Myocyte (in vitro differentiated cells): Measurements from ENCODE around the gene ANP32E. TPM values are rescaled to one million over a fixed set of nuclear protein-coding genes. Genes with fewer than 3 reads are reported as not detected.
"Not testable (repeated sequence)": the region's sequence is repeated elsewhere in the genome, so short reads cannot be mapped to it uniquely, and the experiment has no call there.

Experiments
- DNase-seq: peaks from one replicate; pipeline ENCODE4 v3.0.0-alpha.2; 2012; ENCODE audit warnings: low read depth
- total RNA-seq: library from RNA; depleted of rRNA; stranded (reverse); fragments of >200 nt; gene quantifications from 2 replicates; pipeline ENCODE4 v1.2.3, GENCODE V29; 2014

Gene ANP32E
- total RNA-seq, 1 donor from 2014 or later: 17.9 TPM

DNA sequence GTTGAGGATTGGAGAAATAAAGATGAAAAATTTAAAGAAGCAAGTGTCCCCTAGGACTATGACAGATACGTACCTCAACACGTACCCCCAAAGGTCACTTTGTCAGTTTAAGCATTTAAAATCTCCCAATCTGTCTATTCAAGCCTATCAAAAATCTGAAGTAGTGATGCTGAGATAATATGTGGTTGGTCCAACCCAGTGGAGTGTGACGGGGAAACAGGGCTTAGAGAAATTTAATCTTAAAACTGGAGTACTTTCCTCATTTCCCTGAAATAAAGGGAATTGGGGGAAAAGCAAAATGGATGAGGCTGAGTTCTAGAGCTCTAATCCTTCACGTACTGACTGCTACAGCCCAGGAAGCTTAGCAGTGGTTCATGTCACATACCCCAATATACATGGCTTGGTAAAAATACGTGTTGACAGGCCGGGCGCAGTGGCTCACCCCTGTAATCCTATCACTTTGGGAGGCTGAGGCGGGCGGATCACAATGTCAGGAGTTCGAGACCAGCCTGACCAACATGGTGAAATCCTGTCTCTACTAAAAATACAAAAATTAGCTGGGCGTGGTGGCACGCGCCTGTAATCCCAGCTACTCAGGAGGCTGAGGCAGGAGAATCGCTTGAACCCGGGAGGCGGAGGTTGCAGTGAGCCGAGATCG is 21.7 kb downstream of the ANP32E start:
- DNase-seq: not testable (repeated sequence)

DNA sequence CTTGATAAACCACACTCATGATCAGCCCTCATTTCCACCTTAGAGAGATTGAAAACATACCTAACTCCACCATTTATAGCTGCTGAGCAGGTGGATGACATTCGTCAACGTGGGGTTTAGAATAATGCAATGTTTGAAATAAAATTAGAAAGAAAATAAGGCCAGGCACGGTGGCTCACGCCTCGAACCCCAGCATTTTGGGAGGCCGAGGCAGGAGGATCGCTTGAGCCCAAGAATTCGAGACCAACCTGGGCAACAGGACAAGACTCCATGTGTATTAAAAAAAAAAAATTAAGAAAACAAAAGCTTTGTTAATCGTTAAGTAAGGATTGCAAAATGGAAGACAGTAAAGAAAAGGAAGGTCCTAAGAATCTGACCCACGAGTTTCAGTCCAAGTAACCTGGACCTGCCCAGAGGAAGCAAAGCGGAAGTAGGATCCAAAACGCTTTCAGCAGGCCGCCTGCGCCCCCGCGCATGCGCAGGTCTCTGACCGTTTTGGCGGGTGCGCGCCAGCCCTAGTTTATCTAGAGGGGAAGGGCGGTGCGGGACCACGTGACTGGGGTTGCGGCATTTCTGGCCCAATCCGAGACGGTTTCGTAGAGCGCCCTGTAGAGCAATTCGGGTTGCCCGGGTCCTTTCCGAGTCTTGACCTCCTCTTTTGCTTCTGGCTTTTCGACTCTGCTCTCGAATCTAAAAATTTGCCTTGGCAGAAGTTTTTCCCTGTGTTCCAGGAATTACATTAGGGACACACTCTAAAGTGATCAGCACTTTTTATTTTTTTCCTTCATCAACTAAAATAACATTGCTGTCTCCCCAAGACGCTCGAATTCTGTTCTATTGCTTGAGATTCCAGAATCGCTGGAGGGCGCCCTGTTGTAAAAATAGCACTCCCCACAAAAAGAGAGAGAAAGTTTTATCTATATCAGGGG is 22.5 kb downstream of the ANP32E start:
- DNase-seq: no peak

DNA sequence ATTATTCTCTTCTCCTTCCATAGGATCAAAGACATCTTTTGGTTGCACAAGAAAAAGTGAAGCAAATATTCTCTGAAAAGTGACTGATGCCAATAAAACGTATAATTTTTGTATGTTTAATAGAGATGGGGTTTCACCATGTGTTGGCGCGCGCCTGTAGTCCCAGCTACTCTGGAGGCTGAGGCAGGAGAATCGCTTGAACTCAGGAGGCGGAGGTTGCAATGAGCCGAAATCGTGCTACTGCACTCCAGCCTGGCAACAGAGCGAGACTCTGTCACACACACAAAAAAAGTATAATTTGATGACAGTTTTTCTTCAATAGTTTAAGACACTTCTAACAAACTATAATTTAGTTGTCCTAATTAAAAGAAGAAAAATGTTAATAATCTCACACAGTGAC is 23.8 kb downstream of the ANP32E start:
- no peak for DNase-seq

DNA sequence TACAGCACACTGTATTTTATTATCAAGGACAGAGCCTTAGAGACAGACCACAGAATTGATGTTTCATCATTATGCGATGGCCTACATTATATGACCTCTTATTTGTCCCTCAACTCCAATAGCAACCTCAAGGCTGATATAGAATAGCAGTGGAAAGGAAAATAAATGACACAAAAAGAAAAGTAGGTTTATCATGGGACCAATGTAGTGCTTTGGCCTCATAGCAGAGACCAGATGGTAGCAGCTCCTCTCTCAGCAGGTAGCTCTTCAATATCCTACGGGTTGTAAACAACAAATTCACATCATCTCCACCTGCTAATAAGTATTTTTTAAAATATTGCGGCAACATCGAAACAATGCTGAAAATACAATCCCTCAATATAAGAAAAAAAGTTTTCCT is 25.2 kb downstream of the ANP32E start:
- DNase-seq: no peak

DNA sequence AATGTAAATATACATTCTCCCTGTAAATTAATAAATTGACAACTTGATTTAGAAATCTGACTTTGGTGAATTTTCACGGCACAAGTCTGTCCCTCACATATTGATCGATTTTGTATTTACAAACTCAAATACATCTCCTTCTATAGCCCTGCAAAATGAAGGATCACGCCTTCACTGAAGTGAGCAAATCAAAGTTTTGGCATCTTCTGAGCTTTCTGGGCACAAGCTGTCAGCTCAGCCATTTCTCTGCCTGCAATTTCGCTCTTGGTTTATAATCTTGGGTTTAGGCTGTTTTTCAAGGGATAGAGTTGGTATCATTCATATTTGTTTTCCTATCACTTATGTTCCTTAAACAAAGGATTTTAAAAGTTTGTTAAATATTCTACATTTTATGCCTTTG is 25.8 kb downstream of the ANP32E start:
- DNase-seq: no peak

DNA sequence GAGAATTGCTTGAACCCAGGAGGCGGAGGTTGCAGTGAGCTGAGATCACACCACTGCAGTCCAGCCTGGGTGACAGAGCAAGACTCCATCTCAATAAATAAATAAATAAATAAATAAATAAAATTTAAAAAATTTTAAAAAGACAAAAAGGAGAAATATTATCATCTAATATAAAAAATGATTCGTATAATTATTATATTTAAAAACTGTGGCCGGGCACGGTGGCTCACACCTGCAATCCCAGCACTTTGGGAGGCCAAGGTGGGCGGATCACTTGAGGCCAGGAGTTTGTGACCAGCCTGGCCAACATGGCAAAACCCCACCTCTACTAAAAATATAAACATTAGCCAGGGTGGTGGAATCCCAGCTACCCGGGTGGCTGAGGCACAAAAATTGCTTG is 27.5 kb downstream of the ANP32E start:
- DNase-seq: not testable (repeated sequence)

- no peak for DNase-seq
These were observed 28.5 kb downstream of the ANP32E start for GRCh38 chr1:150207281-150207971.

GRCh38 chr1:150196417-150196816 is 39.5 kb downstream of the ANP32E start:
- DNase-seq: no peak

DNA sequence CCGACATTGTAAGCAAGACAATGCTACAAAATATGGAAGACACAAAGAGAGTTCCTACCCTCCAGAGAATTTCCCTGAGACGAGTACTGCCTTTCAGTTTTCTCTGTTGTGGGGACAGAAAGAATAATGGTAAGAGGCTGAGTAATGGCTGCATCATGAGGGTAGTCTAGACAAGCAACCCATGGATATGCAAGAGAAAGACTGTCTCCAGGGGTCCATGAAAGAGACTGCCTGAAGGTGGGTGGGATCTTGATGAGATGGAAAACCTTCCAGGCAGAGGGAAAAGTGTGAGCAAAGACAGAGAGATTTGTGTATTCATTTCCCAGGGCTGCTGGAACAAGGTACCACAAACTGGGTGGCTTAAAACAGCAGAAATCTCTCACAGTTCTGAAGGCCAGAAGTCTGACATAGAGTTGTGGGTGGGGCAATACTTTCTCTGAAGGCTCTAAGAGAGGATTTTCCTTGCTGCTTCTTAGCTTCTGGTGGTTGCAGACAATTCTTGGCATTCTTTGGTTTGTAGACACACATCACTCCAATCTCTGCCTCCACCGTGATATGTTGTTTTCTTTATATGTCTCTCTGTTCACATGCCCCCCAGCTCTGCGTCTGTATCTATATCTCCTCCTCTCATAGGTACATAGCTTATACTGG is 41.4 kb downstream of the ANP32E start:
- peak; percentile 19 for DNase-seq

DNA sequence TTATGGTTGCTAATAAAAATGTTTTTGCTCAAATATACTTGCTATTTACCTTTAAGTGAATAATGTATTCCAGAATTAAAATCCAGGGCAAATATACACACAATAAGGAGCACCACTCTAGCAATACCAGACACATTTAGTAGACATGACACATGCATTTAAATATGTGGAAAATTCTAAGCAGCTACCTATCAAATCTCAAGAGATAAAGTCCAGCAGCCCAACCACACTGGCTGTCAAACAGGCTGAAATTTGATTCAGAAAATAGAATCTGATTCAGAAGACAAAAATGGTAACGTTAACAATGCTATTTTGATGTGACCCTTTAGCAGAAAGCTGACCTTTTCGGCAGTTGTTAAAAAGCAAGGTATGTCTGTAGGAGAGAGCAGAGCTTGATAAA is 43.9 kb downstream of the ANP32E start:
- peak; percentile 82 for DNase-seq

DNA sequence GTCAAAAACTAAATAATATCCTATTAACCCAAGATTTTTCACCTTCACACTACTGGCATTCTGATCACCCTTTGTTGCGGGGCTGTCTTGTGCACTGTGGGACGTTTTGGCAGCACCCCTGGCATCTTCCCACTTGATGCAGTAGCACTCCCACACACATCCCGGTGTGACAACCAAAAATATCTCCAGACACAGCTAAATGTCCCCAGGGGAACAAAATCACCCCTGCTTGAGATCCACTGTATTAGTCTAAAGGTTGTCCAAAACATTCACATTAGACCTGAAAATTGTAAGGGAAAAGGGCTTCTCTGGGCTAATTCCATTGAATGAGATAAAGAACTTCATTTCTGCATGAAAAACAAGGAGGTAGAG is 48.4 kb downstream of the ANP32E start:
- no peak for DNase-seq

DNA sequence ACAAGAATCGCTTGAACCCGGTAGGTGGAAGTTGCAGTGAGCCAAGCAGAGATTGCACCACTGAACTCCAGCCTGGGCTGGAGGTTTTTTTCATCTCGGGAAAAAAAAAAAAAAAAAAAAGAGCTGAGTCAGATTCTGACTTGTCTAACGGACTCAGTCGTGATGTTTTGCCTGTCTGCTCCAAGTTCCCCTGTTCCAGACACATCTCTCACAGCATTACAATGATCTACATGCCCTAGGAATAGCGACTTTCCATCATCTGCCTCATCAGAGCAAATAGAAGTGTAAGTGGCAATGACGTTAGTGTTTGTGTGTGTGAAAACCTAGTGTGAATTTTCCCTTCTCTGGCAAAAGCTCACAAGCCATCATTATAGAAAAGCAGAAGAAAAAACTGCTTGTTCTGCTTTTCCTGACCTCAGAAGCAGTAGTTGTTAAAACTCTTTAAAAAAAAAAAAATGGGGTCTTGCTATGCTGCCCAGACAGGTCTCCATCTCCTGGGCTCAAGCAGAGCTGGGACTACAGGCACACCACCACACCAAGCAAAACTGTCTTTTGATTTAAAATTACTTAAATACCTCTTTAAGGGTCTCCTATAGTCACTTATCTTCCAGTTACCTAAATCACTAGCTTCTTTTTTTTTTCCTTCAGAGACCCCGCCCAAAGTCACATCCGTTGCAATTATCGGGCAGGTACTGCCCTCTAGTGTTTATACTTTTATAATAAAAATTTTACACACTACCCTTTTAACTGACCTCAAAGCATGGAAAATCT is 48.9 kb downstream of the ANP32E start:
- peak; percentile 57 for DNase-seq

- DNase-seq: not testable (repeated sequence)
These were observed 49.5 kb downstream of the ANP32E start for GRCh38 chr1:150186438-150186788.

GRCh38 chr1:150185481-150185880 is 50.4 kb downstream of the ANP32E start:
- DNase-seq: no peak

DNA sequence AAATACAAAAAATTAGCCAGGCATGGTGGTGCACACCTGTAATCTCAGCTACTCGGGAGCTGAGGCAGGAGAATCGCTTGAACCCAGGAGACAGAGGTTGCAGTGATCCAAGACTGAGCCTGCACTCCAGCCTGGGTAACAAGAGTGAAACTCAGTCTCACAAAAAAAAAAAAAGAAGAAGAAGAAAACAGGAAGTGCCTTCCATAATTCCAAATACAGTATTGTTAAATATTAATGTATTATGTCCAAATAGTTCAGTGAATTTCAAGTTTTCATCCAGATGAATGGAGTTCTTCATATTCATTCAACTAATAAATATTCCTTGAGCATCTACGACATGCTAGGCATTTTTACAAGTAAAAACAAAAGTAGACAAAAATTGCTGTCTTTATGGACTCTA is 52.9 kb downstream of the ANP32E start:
- DNase-seq: no peak

DNA sequence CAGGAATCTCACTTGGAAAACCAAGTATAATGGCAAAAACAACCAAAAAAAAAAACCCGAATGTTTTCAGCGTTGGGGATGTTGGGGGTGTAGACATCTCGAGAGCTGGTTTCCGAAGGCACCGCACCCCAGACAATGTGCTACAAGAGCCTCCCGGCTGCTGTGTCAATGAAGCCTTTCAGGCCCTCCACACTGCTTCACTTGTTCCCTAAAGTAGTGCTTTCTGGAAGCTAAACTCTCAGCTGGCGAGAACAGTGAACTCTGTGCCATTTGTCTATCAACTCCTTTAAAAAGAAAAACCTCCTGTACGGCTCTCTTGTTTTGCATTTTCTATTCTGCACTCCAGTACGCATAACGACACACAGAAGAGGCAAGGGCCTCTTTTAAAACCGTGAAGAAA is 53.7 kb downstream of the ANP32E start:
- DNase-seq: no peak

DNA sequence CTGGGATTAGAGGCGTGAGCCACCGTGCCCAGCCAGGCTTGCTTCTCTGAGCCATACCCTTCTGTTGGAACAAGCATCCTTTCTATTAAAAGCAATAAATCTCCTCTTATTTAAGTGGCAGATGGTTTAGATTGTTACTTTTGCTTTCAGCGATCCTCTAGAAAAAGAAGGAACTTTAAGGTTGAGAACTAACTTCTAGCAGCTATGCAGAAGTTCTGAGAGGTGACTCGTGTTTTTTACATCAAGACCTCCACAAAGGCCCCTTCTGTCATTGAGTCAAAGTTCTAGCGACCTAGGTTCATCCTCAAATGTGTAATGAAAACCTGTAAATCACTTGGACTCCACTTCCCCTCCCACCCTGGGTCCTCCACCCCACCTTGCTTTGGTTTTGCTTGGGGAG is 55.4 kb downstream of the ANP32E start:
- no peak for DNase-seq

GRCh38 chr1:150179867-150180266 is 56.0 kb downstream of the ANP32E start:
- no peak for DNase-seq

DNA sequence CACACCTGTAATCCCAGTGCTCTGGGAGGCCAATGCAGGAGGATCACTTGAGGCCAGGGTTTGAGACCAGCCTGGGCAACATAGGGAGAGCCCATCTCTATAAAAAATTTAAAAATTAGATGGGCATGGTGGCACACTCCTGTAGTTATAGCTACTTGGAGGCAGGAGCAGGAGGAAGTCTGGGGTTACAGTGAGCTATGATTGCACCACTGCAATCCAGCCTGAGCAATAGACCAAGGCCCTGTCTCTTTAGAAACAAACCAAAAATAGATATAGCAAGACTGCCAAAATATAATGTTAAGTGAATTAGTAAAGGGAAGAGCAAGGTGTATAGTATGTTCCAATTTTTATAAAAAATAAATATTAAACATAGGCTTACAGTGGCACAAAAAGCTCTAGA is 57.4 kb downstream of the ANP32E start:
- DNase-seq: no peak

DNA sequence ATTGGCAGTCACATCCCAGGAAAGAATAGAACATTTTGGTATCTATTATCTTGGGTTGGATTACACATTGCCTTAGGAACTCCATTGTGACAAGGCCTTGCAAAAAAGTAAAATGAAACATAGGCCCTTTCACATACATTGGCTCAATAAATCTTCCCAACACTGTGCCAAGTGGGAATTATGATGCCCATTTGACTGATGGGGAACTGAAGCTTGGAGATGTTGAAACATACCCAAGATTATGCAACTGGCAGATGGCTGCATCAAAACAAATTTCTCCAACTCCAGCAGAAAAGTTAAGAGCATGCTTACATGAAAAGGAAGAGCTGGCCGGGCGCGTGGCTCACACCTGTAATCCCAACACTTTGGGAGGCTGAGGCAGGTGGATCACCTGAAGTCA is 59.3 kb downstream of the ANP32E start:
- DNase-seq: no peak

- DNase-seq: no peak
These were observed 62.7 kb downstream of the ANP32E start for GRCh38 chr1:150173141-150173585.
